GM18511 (cell line): ENCODE data around the gene ZNF846.
"Not testable (repeated sequence)": the region's sequence is repeated elsewhere in the genome, so short reads cannot be mapped to it uniquely, and the experiment has no call there.

ENCODE experiments used
- ATAC-seq: cut with Tn5 transposase; IDR thresholded peaks from one replicate; pipeline ENCODE4 v1.9.1; 2021; ENCODE audit warnings: mild to moderate bottlenecking, moderate library complexity; ENCODE audit not compliant: unreplicated experiment

ZNF846 gene

DNA sequence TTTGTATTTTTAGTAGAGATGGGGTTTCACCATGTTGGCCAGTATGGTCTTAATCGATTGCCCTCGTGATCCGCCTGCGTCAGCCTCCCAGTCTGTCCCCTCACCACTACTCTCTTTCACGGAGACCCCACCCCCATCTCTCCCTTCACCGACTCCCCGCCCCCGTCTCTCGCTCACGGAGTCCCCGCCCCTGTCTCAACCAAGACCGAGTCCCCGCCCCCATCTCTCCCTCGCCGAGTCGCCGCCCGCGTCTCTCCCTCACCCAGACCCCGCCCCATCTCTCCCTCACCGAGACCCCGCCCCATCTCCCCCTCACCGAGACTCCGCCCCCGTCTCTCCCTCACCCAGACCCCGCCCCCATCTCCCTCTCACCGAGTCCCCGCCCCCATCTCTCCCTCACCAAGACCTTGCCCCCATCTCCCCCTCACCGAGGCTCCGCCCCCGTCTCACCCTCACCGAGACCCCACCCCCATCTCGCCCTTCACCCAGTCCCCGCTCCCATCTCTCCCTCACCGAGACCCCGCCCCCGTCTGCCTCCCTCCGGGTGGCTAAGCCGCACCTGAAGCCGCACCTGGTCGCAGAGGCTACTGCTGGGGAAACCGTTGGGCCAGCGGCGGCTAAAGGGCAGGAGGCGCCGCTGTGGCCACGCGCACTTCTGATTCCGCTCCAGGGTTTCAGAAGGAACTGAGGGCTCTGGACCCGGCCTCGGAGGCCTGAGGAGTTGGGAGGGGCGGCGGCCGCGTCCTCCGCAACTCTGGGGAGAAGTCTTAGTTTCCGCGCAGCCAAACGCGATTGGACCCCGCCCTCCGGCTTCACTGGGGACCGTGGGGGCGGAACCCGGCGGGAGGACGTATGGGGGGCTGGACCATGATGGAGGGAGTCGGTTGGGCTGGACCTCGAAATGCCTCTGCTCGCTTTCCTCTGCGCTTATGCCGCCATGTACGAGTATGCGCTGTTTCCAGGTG is 17.1 kb upstream of the ZNF846 start:
- peak; percentile 73 for ATAC-seq

DNA sequence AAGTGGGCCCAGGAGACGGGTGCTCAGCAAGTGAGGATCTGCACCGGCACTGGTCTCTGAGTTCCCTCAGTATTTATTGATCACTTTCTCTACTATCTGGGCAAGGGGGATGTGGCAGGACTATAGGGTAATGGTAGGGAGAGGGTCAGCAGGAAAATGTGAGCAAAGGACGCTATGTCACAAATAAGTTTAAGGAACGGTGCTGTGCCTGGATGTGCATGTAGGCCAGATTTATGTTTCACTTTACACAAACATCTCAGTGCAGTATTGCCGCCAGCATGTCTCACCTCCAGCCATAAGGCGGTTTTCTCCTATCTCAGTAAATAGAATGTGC is 15.6 kb upstream of the ZNF846 start:
- ATAC-seq: not testable (repeated sequence)

DNA sequence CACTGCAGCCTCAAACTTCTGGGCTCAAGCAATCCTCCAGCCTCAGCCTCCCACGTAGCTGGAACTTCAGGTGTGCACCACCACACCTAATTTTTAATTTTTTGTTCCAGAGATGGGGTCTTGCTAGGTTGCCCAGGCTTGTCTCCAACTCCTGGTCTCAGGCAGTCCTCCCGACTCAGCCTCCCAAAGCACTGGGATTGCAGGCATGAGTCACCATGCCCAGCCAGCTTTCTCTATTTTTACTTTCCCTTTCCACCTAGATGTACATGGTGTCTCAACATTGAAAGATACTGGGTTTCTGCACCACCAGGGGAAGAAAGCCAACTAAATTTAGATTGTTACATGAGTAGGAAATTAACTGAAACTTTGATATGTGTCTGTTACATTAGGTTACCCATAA is 13.8 kb upstream of the ZNF846 start:
- ATAC-seq: no peak

DNA sequence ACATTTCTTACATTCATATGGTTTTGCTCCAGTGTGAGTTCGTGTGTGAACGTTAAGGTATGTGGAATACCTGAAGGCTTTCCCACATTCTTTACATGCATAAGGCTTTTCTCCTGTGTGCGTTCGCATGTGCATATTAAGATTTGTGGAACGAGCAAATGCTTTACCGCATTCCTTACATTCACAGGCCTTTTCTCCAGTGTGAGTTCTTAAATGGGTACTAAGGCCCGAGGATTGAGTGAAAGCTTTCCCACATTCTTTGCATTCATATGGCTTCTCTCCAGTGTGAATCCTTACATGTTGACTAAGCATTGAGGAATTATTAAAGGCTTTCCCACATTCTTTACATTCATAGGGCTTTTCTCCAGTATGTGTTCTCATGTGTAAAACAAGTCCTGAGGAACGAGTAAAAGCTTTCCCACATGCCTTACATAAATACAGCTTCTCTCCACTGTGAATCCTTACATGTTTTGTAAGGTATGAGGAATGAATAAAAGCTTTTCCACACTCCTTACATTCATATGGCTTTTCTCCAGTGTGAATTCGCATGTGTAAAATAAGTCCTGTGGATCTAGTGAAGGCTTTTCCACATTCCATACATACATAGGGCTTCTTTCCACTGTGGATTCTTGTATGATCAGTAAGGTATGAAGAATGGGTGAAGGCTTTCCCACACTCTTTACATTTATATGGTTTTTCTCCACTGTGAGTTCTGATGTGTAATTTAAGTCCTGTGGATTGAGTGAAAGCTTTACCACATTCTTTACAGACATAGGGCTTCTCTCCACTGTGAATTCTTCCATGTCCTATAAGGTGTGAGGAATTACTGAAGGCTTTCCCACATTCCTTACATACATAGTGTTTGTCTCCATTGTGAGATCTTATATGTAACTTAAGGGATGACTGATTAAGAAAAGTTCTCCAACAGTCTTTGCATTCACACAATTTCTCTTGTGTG is 10.7 kb downstream of the ZNF846 start:
- no peak for ATAC-seq

DNA sequence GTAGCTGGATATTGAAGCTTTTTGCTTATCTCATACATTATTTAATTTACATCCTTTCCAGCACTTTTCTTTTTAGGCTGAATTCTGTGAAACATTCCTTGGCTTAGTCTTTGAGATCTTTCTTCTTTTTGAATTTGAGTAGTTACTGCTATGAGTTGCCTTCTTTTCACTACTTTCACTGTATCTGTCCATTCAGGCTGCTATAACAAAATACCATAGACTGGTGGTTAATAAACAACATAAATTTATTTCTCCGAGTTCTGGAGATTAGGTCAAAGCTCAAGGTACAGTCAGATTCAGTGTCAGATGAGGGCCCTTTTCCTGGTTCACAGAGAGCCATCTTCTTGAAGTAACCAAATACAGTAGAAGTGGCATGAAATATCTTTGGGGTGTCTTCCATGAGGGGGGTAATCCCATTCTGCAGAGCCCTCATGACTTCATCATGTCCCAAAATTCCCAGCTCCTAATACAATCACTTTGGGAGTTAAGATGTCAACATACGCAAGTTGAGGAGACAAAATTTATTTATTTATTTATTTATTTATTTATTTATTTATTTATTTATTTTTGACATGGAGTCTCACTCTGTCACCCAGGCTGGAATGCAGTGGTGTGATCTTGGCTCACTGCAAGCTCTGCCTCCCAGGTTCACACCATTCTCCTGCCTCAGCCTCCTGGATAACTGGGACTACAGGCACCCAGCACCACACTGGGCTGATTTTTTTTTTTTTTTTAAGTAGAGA is 15.7 kb downstream of the ZNF846 start:
- ATAC-seq: no peak

DNA sequence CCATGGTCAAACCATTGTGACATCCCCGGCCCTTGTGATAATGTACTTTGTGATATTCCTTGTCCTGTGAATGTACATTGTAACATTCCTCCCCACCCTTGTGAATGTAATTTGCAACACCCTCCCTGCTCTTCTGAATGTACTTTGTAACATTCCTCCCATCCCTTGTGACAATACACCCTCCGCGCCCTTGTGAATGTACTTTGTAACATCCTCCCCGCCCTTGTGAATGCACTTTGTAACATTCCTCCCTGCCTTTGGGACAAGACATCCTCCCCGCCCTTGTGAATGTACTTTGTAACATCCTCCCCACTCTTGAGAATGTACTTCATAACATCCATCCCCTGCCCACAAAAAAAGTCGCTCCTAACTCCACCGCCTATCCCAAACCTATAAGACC is 17.1 kb downstream of the ZNF846 start:
- no peak for ATAC-seq

DNA sequence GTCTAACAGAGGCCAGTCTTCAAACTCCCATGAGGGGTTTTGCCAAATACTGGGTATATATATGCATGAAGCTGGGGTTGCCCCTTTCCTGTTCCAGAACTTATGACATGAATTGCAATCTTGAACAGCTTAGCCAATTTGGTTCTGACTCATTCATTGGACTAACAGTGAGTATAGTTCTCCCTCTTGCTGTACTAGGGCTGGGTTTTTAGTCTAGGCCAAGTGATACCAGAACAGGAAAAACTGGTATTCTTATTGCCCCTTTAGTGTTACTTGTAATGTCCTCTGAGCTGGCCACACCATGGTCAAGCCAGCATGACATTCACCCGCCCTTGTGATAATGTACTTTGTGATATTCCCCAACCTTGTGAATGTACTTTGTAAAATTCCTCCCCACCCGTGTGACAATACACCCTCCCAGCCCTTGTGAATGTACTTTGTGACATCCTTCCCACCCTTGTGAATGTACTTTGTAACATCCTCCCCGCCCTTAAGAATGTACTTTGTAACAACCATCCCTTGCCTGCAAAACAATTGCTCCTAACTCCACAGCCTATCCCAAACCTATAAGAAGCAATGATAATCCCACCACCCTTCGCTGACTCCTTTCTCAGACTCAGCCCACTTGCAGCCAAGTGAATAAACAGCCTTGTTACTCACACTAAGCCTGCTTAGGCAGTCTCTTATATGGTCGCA is 26.9 kb downstream of the ZNF846 start:
- no peak for ATAC-seq

DNA sequence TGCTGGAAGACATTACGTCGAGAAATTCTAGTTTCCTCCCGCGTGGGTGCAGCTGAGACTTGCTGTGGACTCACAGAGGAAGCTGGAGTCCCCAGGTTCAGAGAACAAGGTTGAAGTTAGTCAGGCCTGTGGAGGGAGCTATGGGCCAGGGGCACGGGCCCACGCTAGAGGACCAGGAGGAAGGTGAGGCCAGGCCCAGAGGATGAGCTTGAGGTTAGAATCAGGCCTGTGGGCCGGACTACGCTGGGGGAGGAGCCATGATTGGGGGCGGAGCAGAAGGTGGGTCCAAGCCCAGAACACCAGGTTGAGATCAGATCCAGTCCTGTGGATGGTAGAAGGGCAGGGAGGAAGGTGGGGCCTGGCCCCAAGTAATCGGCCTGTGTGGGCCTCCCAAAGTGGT is 32.6 kb downstream of the ZNF846 start:
- no peak for ATAC-seq

DNA sequence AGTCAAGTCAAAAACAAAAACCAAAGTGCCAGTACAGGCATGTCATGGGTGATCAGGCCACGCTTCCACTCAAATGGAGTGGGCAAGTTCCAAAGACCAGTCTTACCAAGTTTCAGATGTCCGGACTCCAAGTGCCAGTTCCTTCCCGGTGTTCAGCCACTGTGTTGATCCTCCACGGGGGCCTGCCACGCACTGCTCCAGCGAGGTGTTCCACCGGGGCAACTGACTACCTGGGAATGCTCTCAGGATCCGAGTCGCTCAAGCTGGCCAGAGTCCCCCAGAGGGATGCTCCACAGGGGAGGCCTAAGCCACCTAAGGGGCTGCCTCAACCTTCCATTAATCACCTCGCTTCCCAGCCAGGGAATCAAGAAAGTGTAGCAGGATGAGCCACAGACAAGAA is 38.5 kb downstream of the ZNF846 start:
- not testable (repeated sequence) for ATAC-seq

DNA sequence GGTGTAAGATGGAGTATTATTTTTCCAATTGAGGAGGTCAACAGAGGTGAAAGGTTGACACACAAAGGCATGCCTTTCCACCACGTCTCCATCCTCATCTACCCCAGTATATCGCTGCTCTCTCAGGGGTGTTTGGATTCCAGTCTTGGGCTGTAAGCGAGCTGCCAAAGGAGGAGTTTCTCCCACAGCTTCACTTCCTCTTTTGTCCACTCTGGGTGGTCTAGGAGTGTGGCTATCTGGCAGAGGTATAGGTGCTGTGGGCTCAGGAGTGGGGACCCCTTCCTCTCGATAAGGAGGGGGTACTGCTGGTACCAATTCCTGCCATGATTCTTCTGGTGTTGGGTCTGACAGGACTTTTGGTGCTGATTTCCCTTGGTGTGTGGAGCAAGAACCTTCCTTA is 39.4 kb downstream of the ZNF846 start:
- ATAC-seq: no peak

DNA sequence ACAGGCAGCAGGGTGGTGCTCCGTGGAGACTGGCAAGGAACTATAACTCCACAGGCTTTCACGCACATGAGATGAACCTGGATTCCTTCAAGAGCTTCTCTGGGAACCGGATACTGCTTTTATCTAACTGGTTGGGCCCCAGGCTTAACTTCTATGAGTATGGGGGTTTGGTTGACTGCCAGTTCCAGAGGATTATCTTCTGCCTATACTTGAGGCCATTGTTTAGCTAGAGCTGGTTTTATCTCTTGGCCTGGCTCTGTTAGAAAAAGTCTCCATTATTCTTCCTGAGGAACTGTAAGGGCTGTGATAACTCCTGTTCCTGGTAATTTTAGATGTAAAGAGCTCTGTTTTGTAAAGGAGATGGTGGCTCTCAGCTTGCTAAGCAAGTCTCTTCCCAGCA is 40.9 kb downstream of the ZNF846 start:
- no peak for ATAC-seq

DNA sequence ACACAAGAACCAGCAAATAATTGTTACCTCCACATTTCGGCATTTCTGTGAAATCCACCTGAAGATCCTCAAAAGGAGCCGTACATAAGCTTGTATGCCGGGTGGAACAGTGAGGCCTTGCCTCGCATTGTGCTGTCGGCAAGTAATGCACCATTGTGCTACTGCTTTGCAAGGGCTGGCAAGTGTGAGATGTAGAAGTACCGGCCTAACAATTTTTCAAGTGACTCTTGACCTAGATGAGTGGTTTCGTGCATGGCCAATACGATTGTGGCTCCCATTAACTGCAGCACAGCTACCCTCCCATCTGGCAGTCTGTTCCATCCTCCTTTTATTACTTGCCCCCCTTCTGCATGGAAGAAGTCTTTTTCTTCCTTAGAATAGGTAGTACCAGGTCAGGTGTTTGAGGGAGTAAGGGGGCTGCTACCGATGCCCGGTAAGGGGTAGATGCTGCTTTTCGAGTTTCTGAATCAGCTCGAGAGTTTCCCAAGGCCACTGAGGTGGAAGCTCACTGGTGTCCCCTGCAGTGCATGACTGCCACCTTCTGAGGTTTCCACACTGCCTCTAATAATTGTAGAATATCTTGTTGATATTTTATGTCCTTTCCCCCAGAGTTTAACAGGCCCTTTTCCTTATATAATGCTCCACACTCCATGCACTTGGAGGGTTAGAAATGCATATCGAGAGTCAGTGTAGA is 42.9 kb downstream of the ZNF846 start:
- not testable (repeated sequence) for ATAC-seq

DNA sequence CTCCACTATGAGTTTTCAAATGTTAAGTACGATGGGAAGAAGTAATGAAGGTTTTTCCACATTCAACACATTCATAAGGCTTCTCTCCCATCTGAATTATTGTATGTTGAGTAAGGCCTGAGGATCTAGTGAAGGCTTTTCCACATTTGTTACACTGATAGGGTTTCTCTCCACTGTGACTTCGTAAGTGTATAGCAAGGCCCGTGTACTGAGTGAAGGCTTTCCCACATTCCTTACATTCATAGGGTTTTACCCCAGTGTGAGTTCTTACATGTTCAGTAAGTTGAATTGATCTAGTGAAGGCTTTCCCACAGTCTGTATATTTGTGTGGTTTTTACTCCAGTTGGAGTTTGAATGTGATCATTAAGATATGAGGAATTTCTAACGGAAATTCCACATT is 44.4 kb downstream of the ZNF846 start:
- no peak for ATAC-seq

DNA sequence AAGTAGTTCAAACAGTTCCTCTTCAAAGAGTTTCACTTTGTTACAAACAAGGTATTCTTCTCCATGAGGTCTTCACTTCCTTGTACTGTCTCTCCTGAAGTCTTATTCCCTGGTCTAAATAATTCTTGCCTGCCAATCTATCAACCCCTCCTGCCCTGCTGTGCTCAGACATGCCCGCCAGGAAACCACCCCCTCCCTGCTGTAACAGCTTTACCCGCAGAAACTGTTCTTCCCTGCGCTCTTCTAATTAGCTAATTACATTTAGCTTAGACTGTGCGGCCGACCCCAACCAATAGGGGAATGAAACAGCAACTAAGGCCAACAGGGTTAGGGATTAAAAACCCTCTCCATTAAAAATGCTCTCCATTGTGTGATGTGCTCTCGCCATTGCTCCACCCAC is 46.7 kb downstream of the ZNF846 start:
- ATAC-seq: no peak

DNA sequence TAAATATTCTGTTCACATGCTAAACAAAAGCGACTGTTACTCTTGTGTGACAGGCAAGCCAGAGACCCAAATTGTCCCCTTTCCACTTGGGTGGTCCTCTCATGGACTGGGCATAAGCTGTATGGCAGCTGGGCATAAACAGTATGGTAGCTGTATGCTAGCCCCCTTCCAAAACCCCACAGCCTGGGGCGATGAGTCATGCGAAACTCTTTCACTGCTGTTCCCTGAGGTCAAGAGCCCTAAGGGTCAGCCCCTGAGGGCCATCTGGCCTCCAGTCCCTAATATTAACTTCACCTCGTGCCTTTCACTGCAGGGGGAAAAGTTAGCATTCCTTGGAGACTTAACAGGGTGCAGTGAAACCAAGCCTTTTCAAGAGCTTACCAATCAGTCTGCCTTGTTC is 48.0 kb downstream of the ZNF846 start:
- no peak for ATAC-seq

DNA sequence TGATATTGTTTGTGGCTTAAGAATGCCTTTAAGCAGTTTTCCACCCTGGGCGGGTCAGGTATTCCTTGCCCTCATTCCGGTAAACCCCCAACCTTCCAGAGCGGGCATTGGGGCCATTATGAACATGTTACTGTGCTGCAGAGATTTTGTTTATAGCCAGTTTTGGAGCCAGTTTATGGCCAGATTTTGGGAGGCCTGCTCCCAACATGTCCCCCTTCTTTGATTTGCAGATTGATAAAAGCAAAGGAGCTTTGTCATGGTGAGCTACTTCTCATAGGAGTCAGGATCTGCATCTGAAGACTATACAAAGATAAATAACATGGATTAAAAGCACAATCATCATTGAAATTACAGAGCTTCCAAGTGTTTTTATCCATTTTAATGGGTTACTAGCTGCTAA is 56.7 kb downstream of the ZNF846 start:
- no peak for ATAC-seq

DNA sequence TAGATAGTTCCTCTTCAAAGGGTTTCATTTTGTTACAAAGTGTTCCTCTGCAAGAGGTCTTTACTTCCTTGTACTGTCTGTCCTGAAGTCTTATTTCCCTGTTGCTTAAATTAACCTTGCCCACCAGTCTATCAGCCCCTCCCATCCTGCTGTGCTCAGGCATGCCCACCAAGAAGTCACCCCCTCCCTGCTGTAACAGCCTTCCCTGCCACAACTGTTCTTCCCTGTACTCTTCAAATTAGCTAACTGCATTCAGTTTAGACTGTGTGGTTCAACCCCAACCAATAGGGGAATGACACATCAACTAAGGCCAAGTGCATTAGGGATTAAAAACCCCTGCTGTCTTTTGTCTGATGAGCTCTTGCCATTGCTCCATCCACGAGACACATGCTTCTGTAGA is 59.2 kb downstream of the ZNF846 start:
- no peak for ATAC-seq

DNA sequence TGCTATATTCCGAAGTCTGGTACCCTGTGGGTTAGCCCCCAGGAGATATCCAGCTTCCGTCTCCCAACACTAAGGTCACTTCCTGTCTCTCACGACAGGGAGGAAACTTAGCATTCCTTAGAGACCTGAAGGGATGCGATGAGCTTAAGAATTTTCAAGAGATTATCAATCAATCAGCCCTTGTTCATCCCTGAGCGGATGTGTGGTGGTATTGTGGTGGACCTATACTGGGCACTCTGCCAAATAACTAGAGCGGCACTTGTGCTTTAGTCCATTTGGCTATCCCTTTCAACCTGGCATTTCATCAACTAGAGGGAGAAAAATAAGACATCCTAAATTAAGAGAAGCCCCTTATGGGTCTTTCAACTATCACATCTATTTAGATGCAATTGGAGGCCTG is 62.7 kb downstream of the ZNF846 start:
- no peak for ATAC-seq

DNA sequence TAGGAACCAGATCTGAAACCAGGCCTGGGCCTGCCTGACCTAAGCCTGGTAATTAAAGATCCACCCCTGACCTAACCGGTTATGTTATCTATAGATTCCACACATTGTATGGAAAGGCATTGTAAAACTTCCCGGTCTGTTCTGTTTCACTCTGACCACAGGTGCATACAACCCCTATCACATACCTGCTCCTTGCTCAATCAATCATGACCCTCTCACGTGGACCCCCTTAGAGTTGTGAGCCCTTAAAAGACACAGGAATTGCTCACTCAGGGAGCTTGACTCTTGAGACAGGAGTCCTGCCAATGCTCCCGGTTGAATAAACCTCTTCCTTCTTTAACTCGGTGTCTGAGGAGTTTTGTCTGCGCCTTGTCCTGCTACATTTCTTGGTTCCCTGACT is 66.4 kb downstream of the ZNF846 start:
- ATAC-seq: no peak
